ENCODE data around the gene RAB3B.
A peak's percentile ranks its signal among the peaks of the same experiment; 100 is the strongest.
"Not testable (repeated sequence)": the region's sequence is repeated elsewhere in the genome, so short reads cannot be mapped to it uniquely, and the experiment has no call there.

The RAB3B gene

GRCh38 chr1:51988254-51988653 lies 2.2 kb downstream of the RAB3B start:
- no peak for DNase-seq

GRCh38 chr1:51986718-51987117 lies 3.8 kb downstream of the RAB3B start:
- no peak for DNase-seq

- no peak for DNase-seq
Observed at GRCh38 chr1:51982161-51982560, 8.3 kb downstream of the RAB3B start.

- no peak for DNase-seq
Observed at GRCh38 chr1:51981555-51981954, 8.9 kb downstream of the RAB3B start.

- no peak for DNase-seq
Observed at GRCh38 chr1:51978099-51978498, 12.4 kb downstream of the RAB3B start.

GRCh38 chr1:51976846-51977602 lies 13.5 kb downstream of the RAB3B start:
- no peak for DNase-seq

GRCh38 chr1:51973587-51974474 lies 16.7 kb downstream of the RAB3B start:
- no peak for DNase-seq

- DNase-seq, result no peak
Observed at GRCh38 chr1:51969038-51969705, 21.3 kb downstream of the RAB3B start.

GRCh38 chr1:51968632-51969031 lies 21.9 kb downstream of the RAB3B start:
- no peak for DNase-seq

- not testable (repeated sequence) for DNase-seq
Observed at GRCh38 chr1:51967213-51967791, 23.2 kb downstream of the RAB3B start.

- DNase-seq, result no peak
Observed at GRCh38 chr1:51966559-51966958, 23.9 kb downstream of the RAB3B start.

- DNase-seq, result no peak
Observed at GRCh38 chr1:51964309-51964696, 26.2 kb downstream of the RAB3B start.

GRCh38 chr1:51963592-51964308 lies 26.8 kb downstream of the RAB3B start:
- no peak for DNase-seq

GRCh38 chr1:51962486-51963356 lies 27.8 kb downstream of the RAB3B start:
- no peak for DNase-seq

GRCh38 chr1:51961954-51962353 lies 28.5 kb downstream of the RAB3B start:
- no peak for DNase-seq

GRCh38 chr1:51961231-51961630 lies 29.3 kb downstream of the RAB3B start:
- DNase-seq, result no peak

- DNase-seq, result peak; percentile 23
Observed at GRCh38 chr1:51960262-51960661, 30.2 kb downstream of the RAB3B start.

GRCh38 chr1:51958824-51959223 lies 31.7 kb downstream of the RAB3B start:
- DNase-seq, result no peak

GRCh38 chr1:51957618-51958017 lies 32.9 kb downstream of the RAB3B start:
- DNase-seq, result no peak

GRCh38 chr1:51956528-51957509 lies 33.7 kb downstream of the RAB3B start:
- DNase-seq, result peak; percentile 69

Data from NCI-H226 (cell line).